H1 (cell line): Measurements from ENCODE around the gene HECTD1. TPM values are rescaled to one million over a fixed set of nuclear protein-coding genes. Genes with fewer than 3 reads are reported as not detected.

Experiments
- CTCF ChIA-PET: fragments of 300-600 bp; sonication (Branson Sonifier 250); formaldehyde crosslinking; loops from one replicate; lab custom pipeline; 2021; ENCODE audit not compliant: partially characterized antibody; lab: Charles Lee
- POLR2A ChIA-PET: fragments of 300-600 bp; sonication (Branson Sonifier 250); formaldehyde crosslinking; loops from one replicate; lab custom pipeline; 2021; ENCODE audit warnings: inconsistent platforms; ENCODE audit not compliant: partially characterized antibody; lab: Charles Lee
- DNase-seq, 2 experiments: peaks; one replicate each; pipeline versions ENCODE4 v3.0.0 to v3.0.0-alpha.2; 2010 to 2022; ENCODE audit warnings: low spot score in 2 of 2, low read depth in 1 of 2, mixed read lengths in 1 of 2
- FAIRE-seq: peaks from 2 replicates; lab custom pipeline; 2011; peaks lifted over from hg19 to GRCh38; lab: Jason Lieb, UNC
- H2AFZ ChIP-seq: 2 replicates; pipeline ENCODE4 v1.8.1; 2012; ENCODE audit warnings: low read length, inconsistent platforms
- H2AK5ac ChIP-seq: 2 replicates; pipeline ENCODE4 v1.6.1; 2013; ENCODE audit warnings: low read depth, low read length
- H2BK120ac ChIP-seq: replicated peaks from 2 replicates; pipeline ENCODE3; 2013; ENCODE audit warnings: low read depth, low read length, inconsistent platforms
- H2BK12ac ChIP-seq: 2 replicates; pipeline ENCODE4 v1.6.1; 2013; ENCODE audit warnings: low read depth, low read length
- H2BK15ac ChIP-seq: 2 replicates; pipeline ENCODE4 v1.6.1; 2013; ENCODE audit warnings: low read length
- H2BK20ac ChIP-seq: 2 replicates; pipeline ENCODE4 v1.6.1; 2013; ENCODE audit warnings: low read length
- H2BK5ac ChIP-seq: 2 replicates; pipeline ENCODE4 v1.6.1; 2013; ENCODE audit warnings: low read depth, low read length
- H3K14ac ChIP-seq: 2 replicates; pipeline ENCODE4 v1.6.1; 2013; ENCODE audit warnings: inconsistent platforms; ENCODE audit not compliant: insufficient read length
- H3K18ac ChIP-seq: 2 replicates; pipeline ENCODE4 v1.6.1; 2013; ENCODE audit warnings: low read length; ENCODE audit errors: extremely low read depth
- H3K23ac ChIP-seq: 2 replicates; pipeline ENCODE4 v1.6.1; 2013; ENCODE audit warnings: inconsistent platforms; ENCODE audit not compliant: insufficient read length
- H3K23me2 ChIP-seq: 2 replicates; pipeline ENCODE4 v1.6.1; 2013; ENCODE audit warnings: low read depth, low read length
- H3K27ac ChIP-seq: 2 replicates; pipeline ENCODE4 v1.6.1; 2011; ENCODE audit warnings: low read depth, low read length, inconsistent platforms
- H3K27me3 ChIP-seq, 4 experiments: replicated peaks in 1 of 4; 1 replicate in 1 of 4; 2 replicates in 3 of 4; pipeline versions ENCODE4 v1.6.1 to v1.8.1; 2011 to 2013; ENCODE audit warnings: low read length in 3 of 4, mild to moderate bottlenecking in 3 of 4, inconsistent platforms in 2 of 4, mixed read lengths in 2 of 4, moderate library complexity in 1 of 4; ENCODE audit not compliant: control insufficient read depth in 3 of 4, insufficient read depth in 3 of 4; ENCODE audit errors: extremely low read depth in 1 of 4
- H3K36me3 ChIP-seq, 4 experiments: 2 replicates each; pipeline versions ENCODE4 v1.6.1 to v1.8.1; 2011 to 2013; ENCODE audit warnings: mild to moderate bottlenecking in 4 of 4, low read length in 3 of 4, moderate library complexity in 2 of 4, control low read depth in 1 of 4, inconsistent platforms in 1 of 4; ENCODE audit not compliant: insufficient read depth in 4 of 4, control insufficient read depth in 2 of 4
- H3K4ac ChIP-seq: replicated peaks from 2 replicates; pipeline ENCODE3; 2013; ENCODE audit warnings: low read length, low read depth, mixed read lengths, inconsistent platforms; ENCODE audit not compliant: insufficient read length
- H3K4me1 ChIP-seq, 4 experiments: replicated peaks in 1 of 4; 1 replicate in 1 of 4; 2 replicates in 3 of 4; pipeline versions ENCODE4 v1.6.1 to v1.8.1; 2011 to 2013; ENCODE audit warnings: low read length in 3 of 4, inconsistent platforms in 2 of 4, mixed read lengths in 1 of 4; ENCODE audit not compliant: insufficient read depth in 4 of 4, control insufficient read depth in 3 of 4
- H3K4me2 ChIP-seq, 2 experiments: 2 replicates each; pipeline versions ENCODE4 v1.6.1 to v1.8.1; 2011 to 2013; ENCODE audit warnings: low read depth in 2 of 2, low read length in 2 of 2, control low read depth in 1 of 2, inconsistent platforms in 1 of 2, mild to moderate bottlenecking in 1 of 2; ENCODE audit not compliant: insufficient read depth in 1 of 2
- H3K4me3 ChIP-seq, 4 experiments: fragments of 200-600, 300-600 bp in 1 of 4; sonication (generic), shearing (Covaris generic), sonication (Bioruptor Twin) in 1 of 4; 2 replicates each; pipeline versions ENCODE4 v1.5.1 to v1.8.1; 2011 to 2016; ENCODE audit warnings: low read length in 4 of 4, low read depth in 3 of 4, control low read depth in 2 of 4, inconsistent platforms in 2 of 4, mild to moderate bottlenecking in 2 of 4, mixed read lengths in 1 of 4, moderate library complexity in 1 of 4; ENCODE audit not compliant: insufficient read depth in 2 of 4; ENCODE audit errors: extremely low read depth in 1 of 4
- H3K56ac ChIP-seq: replicated peaks from 2 replicates; pipeline ENCODE3; 2013; ENCODE audit warnings: low read depth, mild to moderate bottlenecking, mixed read lengths, low read length, inconsistent platforms; ENCODE audit not compliant: insufficient read length
- H3K79me1 ChIP-seq: 2 replicates; pipeline ENCODE4 v1.6.1; 2013; ENCODE audit warnings: low read depth, low read length, control low read depth
- H3K79me2 ChIP-seq, 2 experiments: 2 replicates each; pipeline versions ENCODE4 v1.6.1 to v1.8.1; 2012 to 2013; ENCODE audit warnings: low read length in 2 of 2, mild to moderate bottlenecking in 2 of 2, inconsistent platforms in 1 of 2; ENCODE audit not compliant: insufficient read depth in 2 of 2, control insufficient read depth in 1 of 2
- H3K9ac ChIP-seq, 4 experiments: replicated peaks in 1 of 4; 1 replicate in 1 of 4; 2 replicates in 3 of 4; pipeline versions ENCODE4 v1.6.1 to v1.8.1; 2011 to 2013; ENCODE audit warnings: low read depth in 3 of 4, low read length in 3 of 4, control low read depth in 2 of 4, mild to moderate bottlenecking in 2 of 4, moderate library complexity in 2 of 4, inconsistent platforms in 1 of 4; ENCODE audit errors: extremely low read depth in 1 of 4
- H3K9me3 ChIP-seq, 2 experiments: 2 replicates each; pipeline versions ENCODE4 v1.6.1 to v1.8.1; 2012 to 2013; ENCODE audit warnings: mild to moderate bottlenecking in 2 of 2, moderate library complexity in 2 of 2, control low read depth in 1 of 2, inconsistent platforms in 1 of 2, low read depth in 1 of 2, low read length in 1 of 2, mixed read lengths in 1 of 2; ENCODE audit not compliant: insufficient read depth in 2 of 2
- H4K20me1 ChIP-seq, 2 experiments: replicated peaks in 1 of 2; 2 replicates each; pipeline versions ENCODE3 to v1.8.1; 2011 to 2013; ENCODE audit warnings: inconsistent platforms in 2 of 2, low read length in 2 of 2, mild to moderate bottlenecking in 1 of 2; ENCODE audit not compliant: insufficient read depth in 2 of 2, control insufficient read depth in 1 of 2
- H4K5ac ChIP-seq: 2 replicates; pipeline ENCODE4 v1.6.1; 2013; ENCODE audit warnings: low read length, low read depth, mixed read lengths, inconsistent platforms; ENCODE audit not compliant: insufficient read length
- H4K8ac ChIP-seq: 2 replicates; pipeline ENCODE4 v1.8.0; 2013; ENCODE audit warnings: mild to moderate bottlenecking, moderate library complexity, low read length, inconsistent platforms; ENCODE audit not compliant: insufficient read depth; ENCODE audit errors: extremely low read depth
- H4K91ac ChIP-seq: replicated peaks from 2 replicates; pipeline ENCODE3; 2013; ENCODE audit warnings: low read length, mixed read lengths, inconsistent platforms; ENCODE audit not compliant: insufficient read length
- CBX5 ChIP-seq: fragments of 300-800, 300-1000 bp; sonication (generic); IDR thresholded peaks from 2 replicates; pipeline ENCODE4 v1.7.1; 2016; ENCODE audit warnings: antibody characterized with exemption, low read length, low read depth
- CHD1 ChIP-seq: IDR thresholded peaks from 2 replicates; pipeline ENCODE4 v1.6.1; 2012; ENCODE audit warnings: low read depth, low read length, improper control_type of control experiment
- KDM4A ChIP-seq: IDR thresholded peaks from one replicate; pipeline ENCODE4 v1.7.1; 2012; ENCODE audit warnings: low read depth, mild to moderate bottlenecking, moderate library complexity, low read length, inconsistent platforms; ENCODE audit not compliant: severe bottlenecking
- NANOG ChIP-seq: IDR thresholded peaks from 2 replicates; pipeline ENCODE4 v1.6.1; 2011; ENCODE audit warnings: low read length, low read depth, mild to moderate bottlenecking, inconsistent platforms; ENCODE audit not compliant: insufficient read depth, poor library complexity, severe bottlenecking
- RXRA ChIP-seq: IDR thresholded peaks from 2 replicates; pipeline ENCODE4 v1.6.1; 2011; ENCODE audit warnings: low read depth, mild to moderate bottlenecking, low read length, moderate library complexity; ENCODE audit not compliant: insufficient read depth
- SAP30 ChIP-seq: fragments of 300-600 bp; sonication (generic); IDR thresholded peaks from 2 replicates; pipeline ENCODE4 v1.7.1; 2012; ENCODE audit warnings: low read length, moderate library complexity, mild to moderate bottlenecking, inconsistent platforms; ENCODE audit not compliant: insufficient read depth, insufficient replicate concordance
- SIRT6 ChIP-seq: IDR thresholded peaks from one replicate; pipeline ENCODE4 v1.7.1; 2012; ENCODE audit warnings: low read length, inconsistent platforms
- SRF ChIP-seq: IDR thresholded peaks from 2 replicates; pipeline ENCODE4 v1.6.1; 2011; ENCODE audit warnings: mild to moderate bottlenecking, low read depth, low read length, moderate library complexity
- TEAD4 ChIP-seq: IDR thresholded peaks from 2 replicates; pipeline ENCODE4 v1.6.1; 2012; ENCODE audit warnings: low read depth, low read length, inconsistent platforms, mixed read lengths
- ZNF274 ChIP-seq: IDR thresholded peaks from 2 replicates; pipeline ENCODE4 v1.7.0; 2012; ENCODE audit warnings: low read length, borderline replicate concordance; ENCODE audit errors: extremely low read depth
- WGBS, 2 experiments: shearing (Covaris generic) in 1 of 2; methylation state at CpG; one replicate each; pipeline versions ENCODE4 v1.1.6 to v1.1.7; 2013 to 2015; ENCODE audit warnings: low lambda C conversion rate in 2 of 2, mixed read lengths in 2 of 2, inconsistent platforms in 1 of 2, low coverage in 1 of 2, missing lambda C conversion rate in 1 of 2; ENCODE audit not compliant: insufficient replicate concordance in 2 of 2, insufficient coverage in 1 of 2, insufficient read length in 1 of 2; ENCODE audit errors: extremely low coverage in 1 of 2, missing lambda C conversion rate in 1 of 2; 5-methylcytosine and 5-hydroxymethylcytosine counted together
- polyA plus RNA-seq, 7 experiments: library from polyadenylated mRNA; depleted of rRNA in 3 of 7; stranded (reverse) in 5 of 7; unstranded in 2 of 7; fragments of >200 nt in 5 of 7; fragments of 200-250 nt in 2 of 7; gene quantifications; 1 replicate in 5 of 7; 2 replicates in 1 of 7; 4 replicates in 1 of 7; pipeline versions ENCODE4 v1.2.1 to v1.2.3, GENCODE V29; 2011 to 2013; ENCODE audit warnings: missing spikeins in 2 of 7, mixed read lengths in 2 of 7
- total RNA-seq: library from RNA; stranded (reverse); fragmentation: NEBNext Ultra II Directional; extraction: Animal tissue kit (Norgen Biotek cat#: 25700); gene quantifications from 2 replicates; pipeline ENCODE4 v1.2.1, GENCODE V29; 2021

Gene HECTD1
- total and polyA plus RNA-seq, 2 of the 8 experiments (the other 6 are each of a cell fraction or from before 2014, with no cell fraction given): 44.7 to 105 TPM

DNA sequence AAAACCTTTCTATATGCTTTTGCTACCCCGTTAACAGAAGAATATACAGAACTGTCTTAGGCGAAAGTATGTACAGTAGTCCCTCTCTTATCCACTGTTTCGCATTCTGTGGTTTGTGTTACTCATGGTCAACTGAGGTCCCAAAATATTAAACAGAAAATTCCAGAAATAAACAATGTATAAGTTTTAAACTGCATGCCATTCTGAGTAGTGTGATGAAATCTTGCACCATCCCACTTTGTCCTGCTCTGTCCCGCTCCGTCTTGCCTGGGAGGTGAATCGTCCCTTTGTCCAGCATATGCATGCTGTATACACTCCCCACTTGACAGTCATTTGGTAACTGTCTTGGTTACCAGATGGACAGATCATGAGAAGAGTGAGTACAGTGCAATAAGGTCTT is 111.3 kb downstream of the HECTD1 start:
- no peak overlapping the region for H3K56ac ChIP-seq
- H2BK20ac ChIP-seq: no peak overlapping the region
- H2BK15ac ChIP-seq: no peak overlapping the region
- FAIRE-seq (no peak), DNase-seq (no peak)
- H2BK120ac ChIP-seq: no peak overlapping the region
- no peaks in the 10 kb centered on the region for H3K23me2 ChIP-seq
- no peaks in the 10 kb centered on the region for H3K27me3 ChIP-seq
- no peaks in the 10 kb centered on the region for H3K79me1 ChIP-seq
- no peak overlapping the region for H2AFZ ChIP-seq
- H3K27ac ChIP-seq: no peak overlapping the region
- no peak overlapping the region for H3K18ac ChIP-seq
- H3K4me3 ChIP-seq: no peak overlapping the region
- no peak overlapping the region for H3K14ac ChIP-seq
- no peak overlapping the region for H2AK5ac ChIP-seq
- H2BK12ac ChIP-seq: no peak overlapping the region
- H3K9me3 ChIP-seq: no peaks in the 10 kb centered on the region
- 95% methylated on average over 6 of the region's 6 CpGs; no CpG with 5 or more reads in 1 of the 2 experiments for WGBS, 2 experiments
- POLR2A ChIA-PET: interaction anchor here (1.6 kb wide), 1 partner anchor 70 kb away, joined by 3 read pairs; the partner anchor contains the start of gene STRN3
- CTCF ChIA-PET: interaction anchor here (1.4 kb wide), 1 partner anchor 10 kb away, joined by 3 read pairs; no protein-coding TSS in a partner anchor
- no peak overlapping the region for H3K23ac ChIP-seq
- peaks cover 2 to 28% (median 15%) of the 10 kb centered on the region in 4 experiments; a peak in 6 of 8 replicates for H3K36me3 ChIP-seq
- H4K20me1 ChIP-seq: no peaks in the 10 kb centered on the region
- no peak overlapping the region for H4K91ac ChIP-seq
- H2BK5ac ChIP-seq: no peak overlapping the region
- no peak overlapping the region for H4K5ac ChIP-seq
- no peak overlapping the region for H3K9ac ChIP-seq
- no peak overlapping the region for H4K8ac ChIP-seq
- H3K4me2 ChIP-seq: no peak overlapping the region
- no peak overlapping the region for H3K4ac ChIP-seq
- H3K79me2 ChIP-seq: no peaks in the 10 kb centered on the region
- H3K4me1 ChIP-seq: no peaks in the 10 kb centered on the region
- TF ChIP-seq KDM4A (no peak), SIRT6 (no peak), NANOG (no peak), ZNF274 (no peak), CHD1 (no peak), RXRA (no peak), SRF (no peak), TEAD4 (no peak), SAP30 (no peak), CBX5 (no peak)
